Activated naive CD8-positive, alpha-beta T cell (primary cell): ENCODE results near the gene CDK9.
A peak's percentile ranks its signal among the peaks of the same experiment; 100 is the strongest.

ENCODE experiments used
- H3K27ac Mint-ChIP-seq: one replicate; pipeline ENCODE4 v1.8.0; 2021; ENCODE audit warnings: mixed read lengths
- H3K27me3 Mint-ChIP-seq: one replicate; pipeline ENCODE4 v1.8.0; 2021; ENCODE audit warnings: mixed read lengths
- H3K36me3 Mint-ChIP-seq: one replicate; pipeline ENCODE4 v1.8.0; 2021; ENCODE audit warnings: mixed read lengths
- H3K4me1 Mint-ChIP-seq: one replicate; pipeline ENCODE4 v1.8.0; 2021; ENCODE audit warnings: low read depth, mixed read lengths
- H3K4me3 Mint-ChIP-seq: one replicate; pipeline ENCODE4 v1.8.0; 2021; ENCODE audit warnings: mild to moderate bottlenecking, mixed read lengths
- H3K9me3 Mint-ChIP-seq: one replicate; pipeline ENCODE4 v1.8.0; 2021; ENCODE audit warnings: low read depth, mixed read lengths

The CDK9 gene

DNA sequence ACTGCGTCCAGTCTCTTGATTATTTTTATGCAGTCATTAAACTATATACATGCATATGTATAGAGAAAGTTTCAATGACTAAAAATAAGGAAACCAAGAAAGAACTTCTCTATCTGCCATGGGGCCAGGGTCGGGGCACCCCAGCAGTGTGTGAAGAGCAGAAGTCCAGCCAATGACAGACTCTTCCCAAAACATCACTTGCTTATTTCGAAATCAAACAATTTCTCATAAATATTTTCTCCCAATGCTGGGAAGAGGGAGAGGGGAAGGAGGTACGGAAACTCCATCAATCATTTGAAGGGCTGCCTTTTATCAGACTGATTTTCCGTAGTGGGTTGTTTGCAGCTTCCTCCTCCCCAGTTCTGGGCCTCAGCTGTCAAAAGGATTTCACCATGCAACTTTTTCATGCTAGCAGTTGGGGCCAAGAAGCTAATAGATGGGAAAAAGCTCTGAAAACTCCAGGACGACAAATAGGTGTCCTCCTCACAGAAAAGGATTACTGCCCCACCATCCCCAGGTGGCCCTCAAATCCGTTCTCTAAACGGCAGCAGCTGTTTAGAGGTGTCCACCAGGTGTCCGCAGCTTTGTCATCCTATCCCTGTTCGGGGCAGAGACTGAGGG, 16.2 kb downstream of the CDK9 start:
- Mint-ChIP-seq H3K4me3 (peak overlapping the region; percentile 76), H3K4me1 (peaks cover 35% of the 10 kb centered on the region), H3K27me3 (no peaks in the 10 kb centered on the region), H3K27ac (peak overlapping the region; percentile 79), H3K36me3 (peaks cover 2% of the 10 kb centered on the region), H3K9me3 (no peaks in the 10 kb centered on the region)

DNA sequence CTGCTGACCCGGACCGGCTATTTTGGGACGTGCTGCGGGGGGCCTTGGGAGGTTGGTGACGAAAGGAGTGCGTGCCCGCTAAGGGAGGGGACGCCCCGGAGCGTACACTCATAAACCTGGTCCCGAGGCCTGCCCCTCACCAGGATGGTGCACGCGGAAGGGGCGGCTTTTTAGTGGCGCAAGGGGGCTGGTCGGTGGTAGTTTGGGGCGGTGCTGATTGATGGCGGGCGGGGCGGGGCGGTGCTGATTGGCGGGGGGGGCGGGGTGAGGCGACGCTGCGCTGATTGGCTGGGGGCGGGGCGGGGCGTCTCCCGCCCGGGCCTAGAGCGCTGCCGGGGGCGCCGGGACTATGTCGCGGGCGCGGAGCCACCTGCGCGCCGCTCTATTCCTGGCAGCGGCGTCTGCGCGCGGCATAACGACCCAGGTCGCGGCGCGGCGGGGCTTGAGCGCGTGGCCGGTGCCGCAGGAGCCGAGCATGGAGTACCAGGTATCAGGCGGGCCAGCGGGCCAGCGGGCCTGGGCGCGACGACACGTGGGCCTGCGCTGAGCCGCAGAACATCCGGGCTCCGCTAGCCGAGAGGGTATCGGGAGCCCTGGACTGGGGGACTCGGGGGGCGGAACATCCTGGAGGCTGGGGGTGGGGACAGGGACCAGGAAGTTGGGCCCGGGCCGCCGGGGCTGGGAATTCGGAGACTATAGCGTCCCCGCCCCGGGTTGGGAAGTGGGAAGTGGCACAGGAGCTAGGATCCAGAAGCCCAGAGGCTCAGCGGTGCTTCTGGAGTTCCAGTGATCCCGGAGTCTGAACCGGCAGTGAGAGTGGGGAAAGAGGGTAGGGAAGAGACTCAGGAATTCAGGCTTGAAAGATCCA, 17.0 kb downstream of the CDK9 start, which contains the start of gene FPGS:
TSS of gene FPGS (plus strand) at position 307 of the 868 bp plus-strand sequence. CDS start at position 350, 43 bp downstream.
- peaks cover 28% of the 10 kb centered on the region for H3K4me1 Mint-ChIP-seq
- peaks cover 2% of the 10 kb centered on the region for H3K36me3 Mint-ChIP-seq
- peak within 1 kb of the TSS; percentile 95 for H3K27ac Mint-ChIP-seq
- no peaks in the 10 kb centered on the region for H3K27me3 Mint-ChIP-seq
- H3K4me3 Mint-ChIP-seq = peak within 1 kb of the TSS; percentile 93
- H3K9me3 Mint-ChIP-seq = no peaks in the 10 kb centered on the region

DNA sequence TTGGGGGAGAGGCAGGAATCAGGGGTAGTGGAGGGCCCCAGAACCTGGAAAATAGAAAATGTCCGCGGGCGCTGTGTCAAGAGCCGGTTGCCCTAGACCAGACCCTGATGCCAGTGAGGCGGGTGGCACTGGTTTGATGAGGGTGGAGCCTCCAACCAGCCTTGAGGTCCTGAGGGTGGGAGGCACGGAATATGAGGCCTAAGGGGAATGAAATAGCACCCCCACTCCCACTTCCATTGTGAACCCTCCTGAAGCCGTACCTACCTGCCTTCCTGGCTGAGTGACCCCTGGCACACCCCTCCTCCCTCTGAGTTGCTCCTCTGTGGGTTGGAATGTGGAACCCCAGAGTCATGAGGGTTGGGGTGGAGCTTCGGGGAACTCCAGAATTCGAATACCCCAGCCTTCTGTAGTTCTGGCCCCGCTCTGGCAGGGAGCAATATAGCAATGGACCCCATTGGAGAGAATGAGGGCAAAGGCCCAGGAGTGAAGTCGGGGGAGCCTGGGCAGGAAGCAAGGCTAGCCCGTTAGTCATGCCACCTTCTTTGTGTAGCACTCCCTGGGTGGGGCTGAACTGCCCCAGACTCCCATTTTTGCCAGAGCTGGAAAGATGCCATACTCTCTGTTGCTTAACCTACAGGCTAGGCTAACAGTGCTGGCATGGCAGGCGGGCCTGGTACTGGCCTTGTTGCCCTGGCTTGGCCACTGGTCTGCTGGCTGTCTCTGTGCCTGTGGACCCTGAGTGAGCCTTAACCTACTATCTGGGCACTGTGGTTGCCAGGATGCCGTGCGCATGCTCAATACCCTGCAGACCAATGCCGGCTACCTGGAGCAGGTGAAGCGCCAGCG, 17.9 kb downstream of the CDK9 start:
- Mint-ChIP-seq H3K27ac (peak overlapping the region; percentile 95), H3K9me3 (no peaks in the 10 kb centered on the region), H3K36me3 (peaks cover 2% of the 10 kb centered on the region), H3K27me3 (no peaks in the 10 kb centered on the region), H3K4me3 (peak overlapping the region; percentile 93), H3K4me1 (peaks cover 25% of the 10 kb centered on the region)

DNA sequence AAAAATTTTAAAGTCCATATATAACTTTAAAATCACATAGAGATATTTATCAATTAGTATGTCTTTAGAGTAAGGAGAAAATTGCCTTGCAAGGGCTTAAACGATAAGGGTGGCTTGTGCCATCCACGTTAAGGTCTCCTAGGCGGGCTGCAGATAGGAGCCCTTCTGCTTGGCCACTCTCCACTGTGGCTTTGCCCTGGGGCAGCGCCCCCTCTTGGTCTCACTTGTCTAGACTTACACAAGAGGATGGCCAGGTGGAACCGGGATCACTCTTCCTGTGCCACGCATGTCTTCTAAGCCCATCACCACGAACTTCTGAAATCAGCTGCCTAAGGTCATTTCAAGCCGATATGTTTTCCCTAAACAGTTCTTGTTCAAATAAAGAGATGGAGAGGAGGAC, 19.8 kb downstream of the CDK9 start:
- Mint-ChIP-seq H3K4me1 (peaks cover 25% of the 10 kb centered on the region), H3K27me3 (no peaks in the 10 kb centered on the region), H3K36me3 (peaks cover 2% of the 10 kb centered on the region), H3K9me3 (no peaks in the 10 kb centered on the region), H3K4me3 (peak overlapping the region; percentile 40), H3K27ac (peak overlapping the region; percentile 50)

DNA sequence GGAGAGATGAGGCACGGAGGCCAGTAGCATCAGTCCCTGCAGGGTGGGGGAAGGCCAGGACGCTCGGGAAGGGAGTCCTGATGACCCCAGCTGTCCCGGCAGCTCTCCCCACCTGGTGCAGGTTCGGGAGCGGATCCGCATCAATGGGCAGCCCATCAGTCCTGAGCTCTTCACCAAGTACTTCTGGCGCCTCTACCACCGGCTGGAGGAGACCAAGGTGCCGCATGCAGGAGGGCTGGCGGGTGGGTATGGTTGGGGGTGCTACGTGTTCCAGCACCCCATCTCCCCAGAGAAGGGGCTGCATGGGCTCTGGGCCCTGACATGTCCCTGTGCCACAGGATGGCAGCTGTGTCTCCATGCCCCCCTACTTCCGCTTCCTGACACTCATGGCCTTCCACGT, 21.0 kb downstream of the CDK9 start:
- Mint-ChIP-seq H3K27me3 (no peaks in the 10 kb centered on the region), H3K9me3 (no peaks in the 10 kb centered on the region), H3K27ac (no peak overlapping the region), H3K4me3 (peak overlapping the region; percentile 20), H3K4me1 (peaks cover 20% of the 10 kb centered on the region), H3K36me3 (peaks cover 2% of the 10 kb centered on the region)

DNA sequence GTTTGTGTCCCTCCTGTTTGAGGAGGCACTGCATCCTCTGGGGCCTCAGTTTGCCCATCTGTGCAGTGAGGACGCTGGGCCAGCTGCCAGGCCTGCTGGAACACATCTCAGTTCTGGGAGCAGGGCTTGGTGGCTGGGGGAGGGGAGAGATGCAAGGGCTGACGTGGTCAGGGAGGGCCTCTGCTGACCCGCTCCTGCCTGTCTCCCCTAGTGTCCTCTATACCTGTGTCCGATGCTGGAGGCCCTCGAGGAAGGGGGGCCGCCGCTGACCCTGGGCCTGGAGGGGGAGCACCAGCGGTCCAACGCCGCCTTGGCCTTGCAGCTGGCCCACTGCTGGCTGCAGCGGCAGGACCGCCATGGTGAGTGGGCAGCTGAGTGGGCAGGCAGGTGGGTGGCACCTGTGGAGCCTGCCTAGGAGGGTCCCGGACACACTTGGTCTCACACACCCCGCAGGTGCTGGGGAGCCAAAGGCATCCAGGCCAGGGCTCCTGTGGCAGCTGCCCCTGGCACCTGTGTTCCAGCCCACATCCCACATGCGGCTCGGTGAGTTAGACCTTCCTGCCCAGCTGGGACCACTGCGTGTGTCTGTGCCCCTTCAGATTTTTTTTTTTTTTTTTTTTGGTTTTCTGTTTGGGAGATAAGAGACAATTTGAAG, 22.6 kb downstream of the CDK9 start:
- H3K27me3 Mint-ChIP-seq = no peaks in the 10 kb centered on the region
- no peak overlapping the region for H3K4me3 Mint-ChIP-seq
- peak overlapping the region; percentile 41 for H3K27ac Mint-ChIP-seq

DNA sequence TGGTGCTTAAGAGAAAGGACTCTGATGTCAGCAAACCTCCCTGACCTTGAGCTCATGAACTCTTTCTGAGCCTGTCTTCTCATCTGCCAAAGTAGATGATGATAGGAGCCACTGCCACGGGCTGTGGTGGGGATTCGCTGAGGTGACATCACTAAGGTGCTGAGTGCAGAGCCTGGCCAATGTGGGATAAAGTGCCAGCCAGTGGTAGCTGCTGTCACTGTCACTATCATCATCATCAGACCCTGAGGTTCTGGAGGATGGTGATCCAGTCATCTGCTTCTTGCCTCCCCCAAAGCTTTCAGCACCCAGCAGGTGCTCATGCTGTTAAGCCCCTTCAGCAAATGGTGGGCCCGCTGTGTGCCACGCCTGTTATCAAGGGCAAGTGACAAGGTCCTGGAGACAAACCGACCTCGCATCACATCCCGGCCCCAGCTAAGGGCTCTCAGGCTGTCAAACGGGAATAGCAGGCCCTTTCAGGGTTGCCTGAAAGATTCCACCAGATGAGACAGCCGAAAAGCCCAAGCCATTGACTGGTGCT, 23.2 kb downstream of the CDK9 start:
- H3K36me3 Mint-ChIP-seq = peaks cover 2% of the 10 kb centered on the region
- peak overlapping the region; percentile 41 for H3K27ac Mint-ChIP-seq
- H3K9me3 Mint-ChIP-seq = no peaks in the 10 kb centered on the region
- H3K4me1 Mint-ChIP-seq = peaks cover 9% of the 10 kb centered on the region
- H3K27me3 Mint-ChIP-seq = no peaks in the 10 kb centered on the region
- no peak overlapping the region for H3K4me3 Mint-ChIP-seq

More for the DNA sequence above, 22.6 kb downstream of the CDK9 start:
- Mint-ChIP-seq H3K9me3 (no peaks in the 10 kb centered on the region), H3K36me3 (peaks cover 2% of the 10 kb centered on the region), H3K4me1 (peaks cover 13% of the 10 kb centered on the region)

DNA sequence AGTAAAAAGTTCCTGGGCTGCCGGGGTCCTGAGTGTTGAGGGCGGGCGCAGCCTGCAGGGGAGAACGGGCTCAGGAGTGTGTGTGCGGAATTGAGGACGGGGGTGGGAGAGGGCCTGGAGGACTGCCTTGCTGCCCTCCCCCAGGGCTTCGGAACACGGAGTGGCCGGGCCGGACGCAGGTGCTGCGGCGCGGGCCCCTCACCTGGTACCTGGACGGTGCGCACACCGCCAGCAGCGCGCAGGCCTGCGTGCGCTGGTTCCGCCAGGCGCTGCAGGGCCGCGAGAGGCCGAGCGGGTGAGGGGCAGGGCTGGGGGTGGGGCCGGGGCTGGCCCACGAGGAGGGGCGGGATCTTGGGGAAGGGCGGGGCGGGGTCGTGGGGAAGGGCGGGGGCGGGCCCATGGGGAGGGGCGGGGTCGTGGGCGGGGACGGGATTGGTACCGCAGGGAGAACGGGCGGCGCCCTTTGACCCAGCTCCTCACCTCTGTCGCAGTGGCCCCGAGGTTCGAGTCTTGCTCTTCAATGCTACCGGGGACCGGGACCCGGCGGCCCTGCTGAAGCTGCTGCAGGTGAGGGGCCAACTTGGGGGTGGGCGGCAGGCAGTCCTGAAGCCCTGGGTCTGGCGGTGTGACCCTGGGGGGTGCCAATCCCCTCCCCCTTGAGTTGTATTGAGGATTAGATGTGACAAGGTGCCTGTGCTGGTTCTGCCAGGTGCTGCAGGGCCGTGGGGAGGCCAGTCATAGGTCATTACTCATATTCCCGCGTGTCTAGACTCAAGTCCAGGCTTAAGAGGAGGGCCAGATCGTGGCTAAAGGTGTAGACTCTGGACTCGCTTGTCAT, 23.9 kb downstream of the CDK9 start:
- Mint-ChIP-seq H3K27ac (no peak overlapping the region), H3K9me3 (no peaks in the 10 kb centered on the region), H3K27me3 (no peaks in the 10 kb centered on the region), H3K36me3 (peaks cover 2% of the 10 kb centered on the region), H3K4me3 (no peak overlapping the region), H3K4me1 (peaks cover 4% of the 10 kb centered on the region)

DNA sequence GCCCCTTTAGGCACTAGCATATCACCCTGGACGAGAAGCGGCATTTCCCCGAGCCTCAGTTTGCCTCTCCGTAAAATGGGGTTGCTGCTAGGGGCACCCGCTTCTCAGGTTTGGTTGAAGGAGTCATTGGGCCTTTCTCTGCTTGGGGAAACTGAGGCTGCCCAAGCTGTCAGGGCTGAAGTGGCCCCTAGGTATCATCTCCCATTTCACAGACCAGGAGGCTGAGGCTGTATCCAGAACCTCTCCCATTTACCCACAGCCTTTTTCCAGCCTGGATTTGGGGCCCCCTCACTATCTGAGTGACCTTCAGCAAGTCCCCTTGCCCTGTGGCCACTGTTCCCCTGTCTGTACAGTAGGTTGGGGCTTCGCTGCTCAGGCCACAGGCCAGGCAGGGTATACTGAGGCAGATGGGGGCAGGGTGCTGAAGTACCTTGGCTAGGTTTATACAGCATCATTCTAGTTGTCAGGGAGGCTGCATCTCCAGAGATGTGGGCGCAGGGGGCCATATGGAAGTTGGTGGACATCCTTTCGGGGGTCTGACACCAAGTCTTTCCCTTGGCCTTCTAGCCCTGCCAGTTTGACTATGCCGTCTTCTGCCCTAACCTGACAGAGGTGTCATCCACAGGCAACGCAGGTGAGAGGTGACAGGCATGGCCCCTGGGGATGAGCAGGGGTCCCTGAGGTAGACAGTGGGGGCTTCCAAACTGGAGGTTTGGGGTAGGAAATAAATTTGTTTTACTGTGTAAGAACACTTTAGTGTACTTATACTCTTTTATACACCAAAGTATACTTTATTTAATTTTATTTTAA, 24.7 kb downstream of the CDK9 start:
- Mint-ChIP-seq H3K4me3 (no peak overlapping the region), H3K9me3 (no peaks in the 10 kb centered on the region), H3K36me3 (peaks cover 2% of the 10 kb centered on the region), H3K4me1 (peaks cover 4% of the 10 kb centered on the region), H3K27ac (no peak overlapping the region), H3K27me3 (no peaks in the 10 kb centered on the region)

DNA sequence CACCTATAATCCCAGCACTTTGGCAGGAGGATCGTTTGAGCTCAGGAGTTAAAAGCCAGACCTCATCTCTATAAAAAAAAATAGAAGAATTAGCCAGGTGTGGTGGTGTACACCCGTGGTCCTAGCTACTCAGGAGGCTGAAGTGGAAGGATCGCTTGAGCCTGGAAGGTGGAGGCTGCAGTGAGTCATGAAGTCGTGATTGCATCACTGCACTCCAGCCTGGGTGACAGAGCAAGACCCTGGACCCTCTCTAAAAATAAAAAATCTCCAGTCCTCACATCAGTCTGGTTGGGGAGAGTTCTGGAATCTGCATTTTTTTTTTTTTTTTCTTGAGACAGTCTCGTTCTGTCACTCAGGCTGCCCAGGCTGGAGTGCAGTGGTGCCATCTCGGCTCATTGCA, 26.2 kb downstream of the CDK9 start:
- Mint-ChIP-seq H3K9me3 (no peaks in the 10 kb centered on the region), H3K27ac (no peak overlapping the region), H3K27me3 (no peaks in the 10 kb centered on the region), H3K36me3 (no peaks in the 10 kb centered on the region), H3K4me3 (no peak overlapping the region), H3K4me1 (no peaks in the 10 kb centered on the region)

DNA sequence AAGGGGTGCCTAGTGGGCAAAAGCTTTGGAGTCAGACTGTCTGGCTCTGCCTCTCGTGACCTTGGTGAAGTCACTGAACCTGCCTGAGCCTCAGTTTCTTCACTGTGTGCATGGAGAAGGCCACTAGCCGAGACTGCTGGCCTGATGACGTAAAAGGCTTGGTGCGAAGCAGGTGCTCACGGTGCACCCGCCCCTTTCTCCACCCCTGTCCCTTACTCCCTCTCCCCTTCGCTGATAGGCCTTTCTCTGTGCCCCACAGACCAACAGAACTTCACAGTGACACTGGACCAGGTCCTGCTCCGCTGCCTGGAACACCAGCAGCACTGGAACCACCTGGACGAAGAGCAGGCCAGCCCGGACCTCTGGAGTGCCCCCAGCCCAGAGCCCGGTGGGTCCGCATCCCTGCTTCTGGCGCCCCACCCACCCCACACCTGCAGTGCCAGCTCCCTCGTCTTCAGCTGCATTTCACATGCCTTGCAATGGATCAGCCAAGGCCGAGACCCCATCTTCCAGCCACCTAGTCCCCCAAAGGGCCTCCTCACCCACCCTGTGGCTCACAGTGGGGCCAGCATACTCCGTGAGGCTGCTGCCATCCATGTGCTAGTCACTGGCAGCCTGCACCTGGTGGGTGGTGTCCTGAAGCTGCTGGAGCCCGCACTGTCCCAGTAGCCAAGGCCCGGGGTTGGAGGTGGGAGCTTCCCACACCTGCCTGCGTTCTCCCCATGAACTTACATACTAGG, 27.3 kb downstream of the CDK9 start:
- Mint-ChIP-seq H3K9me3 (no peaks in the 10 kb centered on the region), H3K27ac (no peak overlapping the region), H3K27me3 (no peaks in the 10 kb centered on the region), H3K36me3 (no peaks in the 10 kb centered on the region), H3K4me1 (no peaks in the 10 kb centered on the region), H3K4me3 (no peak overlapping the region)

DNA sequence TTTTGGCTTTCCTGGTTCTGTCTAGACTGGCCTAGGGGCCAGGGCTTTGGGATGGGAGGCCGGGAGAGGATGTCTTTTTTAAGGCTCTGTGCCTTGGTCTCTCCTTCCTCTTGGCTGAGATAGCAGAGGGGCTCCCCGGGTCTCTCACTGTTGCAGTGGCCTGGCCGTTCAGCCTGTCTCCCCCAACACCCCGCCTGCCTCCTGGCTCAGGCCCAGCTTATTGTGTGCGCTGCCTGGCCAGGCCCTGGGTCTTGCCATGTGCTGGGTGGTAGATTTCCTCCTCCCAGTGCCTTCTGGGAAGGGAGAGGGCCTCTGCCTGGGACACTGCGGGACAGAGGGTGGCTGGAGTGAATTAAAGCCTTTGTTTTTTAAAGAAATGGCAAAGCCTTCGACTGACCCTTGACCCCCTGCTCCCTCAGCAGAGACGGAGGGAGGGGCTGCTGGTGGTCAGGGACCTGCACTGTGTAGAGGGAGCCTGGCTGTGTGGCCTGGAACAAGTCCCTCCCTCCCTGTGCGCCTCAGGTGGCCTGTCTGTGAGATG, 27.9 kb downstream of the CDK9 start:
- Mint-ChIP-seq H3K27ac (no peak overlapping the region), H3K4me1 (no peaks in the 10 kb centered on the region), H3K27me3 (no peaks in the 10 kb centered on the region), H3K9me3 (no peaks in the 10 kb centered on the region), H3K4me3 (no peak overlapping the region), H3K36me3 (no peaks in the 10 kb centered on the region)
